Tibial artery (tissue), 4 donors: ENCODE measurements around the gene BRF1.
A peak's percentile ranks its signal among the peaks of the same experiment; 100 is the strongest.
"Not testable (repeated sequence)": the region's sequence is repeated elsewhere in the genome, so short reads cannot be mapped to it uniquely, and the experiment has no call there.

Experiments
- DNase-seq, 2 donors: peaks; one replicate each; pipeline ENCODE4 v3.0.0-alpha.2; 2019
- H3K27ac ChIP-seq, 2 donors: fragments of 200-600 bp; sonication (generic) in 1 of 2; 1 replicate in 1 of 2; 2 replicates in 1 of 2; pipeline ENCODE4 v1.5.1; 2018 to 2019; ENCODE audit warnings: mild to moderate bottlenecking in 1 of 2
- H3K27me3 ChIP-seq, 2 donors: fragments of 200-600 bp; sonication (generic) in 1 of 2; one replicate each; pipeline versions ENCODE4 v1.5.1 to v1.6.0; 2016 to 2019
- H3K36me3 ChIP-seq, 3 donors: fragments of 200-600 bp; sonication (generic) in 2 of 3; one replicate each; pipeline ENCODE4 v1.5.1; 2016 to 2019; ENCODE audit warnings: mild to moderate bottlenecking in 2 of 3
- H3K4me1 ChIP-seq, 4 donors: fragments of 200-600 bp; sonication (generic) in 2 of 4; 1 replicate in 3 of 4; 2 replicates in 1 of 4; pipeline ENCODE4 v1.5.1; 2016 to 2019
- H3K4me3 ChIP-seq, 2 donors: fragments of 200-600 bp; sonication (generic) in 1 of 2; 1 replicate in 1 of 2; 2 replicates in 1 of 2; pipeline ENCODE4 v1.5.1; 2018 to 2019; ENCODE audit warnings: mild to moderate bottlenecking in 2 of 2
- H3K9me3 ChIP-seq, 3 donors: fragments of 200-600 bp; sonication (generic) in 1 of 3; one replicate each; pipeline ENCODE4 v1.5.1; 2016 to 2019
- CTCF ChIP-seq, 2 experiments: fragments of 200-600 bp in 1 of 2; fragments of 450-650 bp in 1 of 2; IDR thresholded peaks; one replicate each; pipeline ENCODE4 v1.5.1; 2017 to 2019; ENCODE audit warnings: antibody characterized with exemption in 2 of 2, mild to moderate bottlenecking in 1 of 2, moderate library complexity in 1 of 2
- intact Hi-C: fragments of 100-400 bp; cut with DNase I; formaldehyde crosslinking; loops from one replicate; pipeline ENCODE4 v1.15.0; 2023; ENCODE audit warnings: low total_unique reads

The BRF1 gene

GRCh38 chr14:105282098-105282725, 18.6 kb downstream of the BRF1 start:
- intact Hi-C loops: no loop called here
- no peak for TF ChIP-seq CTCF (IDR thresholded peaks at IDR 0.05)
- peaks cover 0 to 27% (median 3%) of the 10 kb centered on the region in 3 donors for H3K36me3 ChIP-seq
- peaks cover 0 to 5% (median 0%) of the 10 kb centered on the region in 4 donors for H3K4me1 ChIP-seq
- no peaks in the 10 kb centered on the region for H3K9me3 ChIP-seq
- no peaks in the 10 kb centered on the region for H3K27me3 ChIP-seq
- H3K27ac ChIP-seq: no peak overlapping the region
- DNase-seq: no peak
- H3K4me3 ChIP-seq: no peak overlapping the region

- intact Hi-C loops: no loop called here
- H3K9me3 ChIP-seq: no peaks in the 10 kb centered on the region
- H3K4me1 ChIP-seq: peaks cover 0 to 5% (median 0%) of the 10 kb centered on the region in 4 donors
- H3K4me3 ChIP-seq: no peak overlapping the region
- peaks cover 0 to 27% (median 3%) of the 10 kb centered on the region in 3 donors for H3K36me3 ChIP-seq
- DNase-seq: no peak
- no peak overlapping the region for H3K27ac ChIP-seq
- no peaks in the 10 kb centered on the region for H3K27me3 ChIP-seq
- peak; percentile 30 to 42 for TF ChIP-seq CTCF (IDR thresholded peaks at IDR 0.05)
These were observed 19.3 kb downstream of the BRF1 start for GRCh38 chr14:105281371-105282097.

GRCh38 chr14:105280525-105280924, 20.3 kb downstream of the BRF1 start:
- no peak overlapping the region for H3K4me3 ChIP-seq
- no peaks in the 10 kb centered on the region for H3K9me3 ChIP-seq
- H3K4me1 ChIP-seq: peaks cover 0 to 5% (median 0%) of the 10 kb centered on the region in 4 donors
- no peak overlapping the region for H3K27ac ChIP-seq
- TF ChIP-seq CTCF (IDR thresholded peaks at IDR 0.05): no peak
- intact Hi-C loops: no loop called here
- no peak for DNase-seq
- H3K27me3 ChIP-seq: no peaks in the 10 kb centered on the region
- peaks cover 0 to 21% (median 3%) of the 10 kb centered on the region in 3 donors for H3K36me3 ChIP-seq

- no peak for DNase-seq
- peaks cover 0 to 5% (median 0%) of the 10 kb centered on the region in 4 donors for H3K4me1 ChIP-seq
- H3K27ac ChIP-seq: no peak overlapping the region
- no peaks in the 10 kb centered on the region for H3K27me3 ChIP-seq
- no peak overlapping the region for H3K4me3 ChIP-seq
- H3K36me3 ChIP-seq: peaks cover 0 to 14% (median 3%) of the 10 kb centered on the region in 3 donors
- H3K9me3 ChIP-seq: no peaks in the 10 kb centered on the region
- intact Hi-C loops: no loop called here
- TF ChIP-seq CTCF (IDR thresholded peaks at IDR 0.05): no peak
These were observed 21.0 kb downstream of the BRF1 start for GRCh38 chr14:105279642-105280361.

- intact Hi-C loops, H3K4me3 ChIP-seq: not testable (repeated sequence)
These were observed 23.4 kb downstream of the BRF1 start for GRCh38 chr14:105277448-105277847.

More at GRCh38 chr14:105277448-105277847, 23.4 kb downstream of the BRF1 start:
- not testable (repeated sequence) for H3K9me3 ChIP-seq, H3K4me1 ChIP-seq, H3K27ac ChIP-seq, H3K27me3 ChIP-seq, DNase-seq
- peaks cover 0 to 12% (median 3%) of the 10 kb centered on the region in 3 donors for H3K36me3 ChIP-seq
